Endodermal cell (in vitro differentiated cells): ENCODE measurements around the gene MAP3K5. TPM values are rescaled to one million over a fixed set of nuclear protein-coding genes. Genes with fewer than 3 reads are reported as not detected.

Experiments used
- DNase-seq: peaks from one replicate; pipeline ENCODE4 v3.0.0-alpha.2; 2017
- H3K27ac ChIP-seq: 2 replicates; pipeline ENCODE4 v1.5.1; 2013; ENCODE audit warnings: mild to moderate bottlenecking, low read depth, low read length, moderate library complexity
- H3K27me3 ChIP-seq: 2 replicates; pipeline ENCODE4 v1.6.1; 2013; ENCODE audit warnings: mild to moderate bottlenecking, low read length, moderate library complexity; ENCODE audit not compliant: insufficient read depth, control insufficient read depth, poor library complexity, severe bottlenecking
- H3K36me3 ChIP-seq: 2 replicates; pipeline ENCODE4 v1.7.0; 2013; ENCODE audit warnings: mild to moderate bottlenecking, low read length, moderate library complexity; ENCODE audit not compliant: control insufficient read depth, insufficient read depth
- H3K4me1 ChIP-seq: one replicate; pipeline ENCODE4 v1.7.0; 2013; ENCODE audit warnings: low read length; ENCODE audit not compliant: control insufficient read depth, insufficient read depth
- H3K4me3 ChIP-seq: 2 replicates; pipeline ENCODE4 v1.5.1; 2013; ENCODE audit warnings: mild to moderate bottlenecking, low read length, moderate library complexity
- H3K9ac ChIP-seq: 2 replicates; pipeline ENCODE4 v1.6.1; 2013; ENCODE audit warnings: mild to moderate bottlenecking, low read length, moderate library complexity; ENCODE audit not compliant: poor library complexity, severe bottlenecking; ENCODE audit errors: extremely low read depth
- H3K9me3 ChIP-seq: 2 replicates; pipeline ENCODE4 v1.6.1; 2013; ENCODE audit warnings: mild to moderate bottlenecking, low read length, moderate library complexity; ENCODE audit not compliant: control insufficient read depth
- H3K27ac Mint-ChIP-seq: 2 replicates; pipeline ENCODE4 v1.8.0; 2020; ENCODE audit warnings: mixed read lengths
- H3K27me3 Mint-ChIP-seq: 2 replicates; pipeline ENCODE4 v1.8.0; 2021; ENCODE audit warnings: mild to moderate bottlenecking, mixed read lengths; ENCODE audit not compliant: insufficient read depth
- H3K36me3 Mint-ChIP-seq: 2 replicates; pipeline ENCODE4 v1.8.0; 2020; ENCODE audit warnings: low read depth, mixed read lengths
- H3K4me1 Mint-ChIP-seq: 2 replicates; pipeline ENCODE4 v1.8.0; 2020; ENCODE audit warnings: mixed read lengths
- H3K4me3 Mint-ChIP-seq: 2 replicates; pipeline ENCODE4 v1.8.0; 2020; ENCODE audit warnings: mild to moderate bottlenecking, moderate library complexity, mixed read lengths
- H3K9me3 Mint-ChIP-seq: 2 replicates; pipeline ENCODE4 v1.8.0; 2020; ENCODE audit warnings: mild to moderate bottlenecking, mixed read lengths
- CTCF ChIP-seq: fragments of 200-600 bp; sonication (generic); conservative IDR thresholded peaks from 2 replicates; pipeline ENCODE4 v1.5.0; 2021; ENCODE audit warnings: antibody characterized with exemption, mild to moderate bottlenecking
- WGBS, 2 experiments: methylation state at CpG; one replicate each; pipeline versions ENCODE4 v1.1.5 to v1.1.7; 2013; ENCODE audit warnings: missing lambda C conversion rate in 2 of 2, mixed read lengths in 1 of 2; ENCODE audit not compliant: insufficient coverage in 1 of 2, insufficient read length in 1 of 2; 5-methylcytosine and 5-hydroxymethylcytosine counted together
- total RNA-seq, 2 donors: library from RNA; stranded (reverse); fragmentation: NEBNext Ultra II Directional in 1 of 2; extraction: Animal tissue kit (Norgen Biotek cat#: 25700) in 1 of 2; gene quantifications; 2 replicates in 1 of 2; 3 replicates in 1 of 2; pipeline ENCODE4 v1.2.1, GENCODE V29; 2021

MAP3K5 gene
- total RNA-seq, 2 donors from 2014 or later = 1.6 to 3.4 TPM

GRCh38 chr6:136793363-136793762, 1.1 kb upstream of the MAP3K5 start:
- DNase-seq = no peak
- H3K4me3 Mint-ChIP-seq = peak overlapping the region; percentile 80
- Histone ChIP-seq H3K27ac (no peak overlapping the region), H3K9me3 (no peaks in the 10 kb centered on the region), H3K9ac (no peak overlapping the region), H3K27me3 (peaks cover 27% of the 10 kb centered on the region), H3K4me3 (peak overlapping the region; percentile 90), H3K4me1 (no peaks in the 10 kb centered on the region), H3K36me3 (no peaks in the 10 kb centered on the region)
- H3K27ac Mint-ChIP-seq = no peak overlapping the region
- no peak for TF ChIP-seq CTCF
- H3K9me3 Mint-ChIP-seq = no peaks in the 10 kb centered on the region
- WGBS, 2 experiments = 75 to 92% methylated on average over 6 to 8 of the region's 8 CpGs
- H3K4me1 Mint-ChIP-seq = peaks cover 12% of the 10 kb centered on the region
- H3K36me3 Mint-ChIP-seq = no peaks in the 10 kb centered on the region
- peaks cover 47% of the 10 kb centered on the region for H3K27me3 Mint-ChIP-seq

GRCh38 chr6:136792095-136792409, 225 bp downstream of the MAP3K5 start:
- Mint-ChIP-seq H3K27me3 (peaks cover 53% of the 10 kb centered on the region), H3K9me3 (no peaks in the 10 kb centered on the region), H3K27ac (no peak overlapping the region), H3K4me1 (peaks cover 12% of the 10 kb centered on the region), H3K36me3 (no peaks in the 10 kb centered on the region), H3K4me3 (peak overlapping the region; percentile 80)
- no peak overlapping the region for H3K9ac ChIP-seq
- no peak for TF ChIP-seq CTCF
- WGBS, 2 experiments = 0 to 1% methylated on average over 22 to 46 of the region's 46 CpGs
- H3K27ac ChIP-seq = no peak overlapping the region
- peak; percentile 87 for DNase-seq
- H3K4me1 ChIP-seq = no peaks in the 10 kb centered on the region
- peaks cover 27% of the 10 kb centered on the region for H3K27me3 ChIP-seq
- peak overlapping the region; percentile 90 for H3K4me3 ChIP-seq
- no peaks in the 10 kb centered on the region for H3K36me3 ChIP-seq
- H3K9me3 ChIP-seq = no peaks in the 10 kb centered on the region

- H3K27me3 Mint-ChIP-seq = peaks cover 53% of the 10 kb centered on the region
- 6 to 7% methylated on average over 18 to 62 of the region's 62 CpGs for WGBS, 2 experiments
- H3K4me1 ChIP-seq = no peaks in the 10 kb centered on the region
- DNase-seq = peak; percentile 72
- H3K36me3 Mint-ChIP-seq = no peaks in the 10 kb centered on the region
- H3K9me3 ChIP-seq = no peaks in the 10 kb centered on the region
- TF ChIP-seq CTCF = no peak
- H3K4me1 Mint-ChIP-seq = peaks cover 12% of the 10 kb centered on the region
- peak overlapping the region; percentile 77 for H3K4me3 ChIP-seq
- H3K36me3 ChIP-seq = no peaks in the 10 kb centered on the region
- H3K27me3 ChIP-seq = peaks cover 27% of the 10 kb centered on the region
- no peak overlapping the region for H3K27ac Mint-ChIP-seq
- H3K9ac ChIP-seq = no peak overlapping the region
- no peaks in the 10 kb centered on the region for H3K9me3 Mint-ChIP-seq
- peak overlapping the region; percentile 80 for H3K4me3 Mint-ChIP-seq
- H3K27ac ChIP-seq = no peak overlapping the region
Measured at GRCh38 chr6:136791296-136792094, 782 bp downstream of the MAP3K5 start.
